OCI-LY3 (cell line): Measurements from ENCODE around the gene STX19.

Source experiments
- EZH2phosphoT487 ChIP-seq: fragments of 200-600 bp; shearing (Covaris generic); IDR thresholded peaks from 2 replicates; pipeline ENCODE4 v1.6.1; 2018; ENCODE audit warnings: antibody characterized with exemption, mixed run types, low read depth
- TF ChIP-seq, protein P1 (sequence below): fragments of 200-600, 300-600 bp; sonication (generic); IDR thresholded peaks from 2 replicates; pipeline ENCODE4 v1.5.1; 2014; ENCODE audit warnings: antibody characterized with exemption, low read length, low read depth

DNA sequence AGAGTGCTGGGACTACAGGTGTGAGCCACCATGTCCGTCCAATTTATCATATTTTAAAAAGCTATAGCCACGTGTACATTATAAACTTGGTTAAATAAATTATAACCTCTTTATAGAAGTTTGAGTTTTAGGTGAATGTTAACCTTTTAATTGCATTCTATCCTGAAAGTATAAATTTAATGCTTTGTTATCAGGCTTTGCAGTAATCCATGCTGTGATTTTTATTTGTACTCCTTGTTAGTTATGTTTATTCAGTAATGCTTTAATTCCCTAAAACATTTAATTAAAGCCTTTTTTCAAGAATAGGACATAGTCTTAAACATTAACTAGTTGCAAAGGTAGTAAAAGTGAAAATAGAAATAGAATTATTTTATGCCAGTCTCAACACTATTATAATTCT, 36.8 kb downstream of the STX19 start:
- TF ChIP-seq, protein P1, sequence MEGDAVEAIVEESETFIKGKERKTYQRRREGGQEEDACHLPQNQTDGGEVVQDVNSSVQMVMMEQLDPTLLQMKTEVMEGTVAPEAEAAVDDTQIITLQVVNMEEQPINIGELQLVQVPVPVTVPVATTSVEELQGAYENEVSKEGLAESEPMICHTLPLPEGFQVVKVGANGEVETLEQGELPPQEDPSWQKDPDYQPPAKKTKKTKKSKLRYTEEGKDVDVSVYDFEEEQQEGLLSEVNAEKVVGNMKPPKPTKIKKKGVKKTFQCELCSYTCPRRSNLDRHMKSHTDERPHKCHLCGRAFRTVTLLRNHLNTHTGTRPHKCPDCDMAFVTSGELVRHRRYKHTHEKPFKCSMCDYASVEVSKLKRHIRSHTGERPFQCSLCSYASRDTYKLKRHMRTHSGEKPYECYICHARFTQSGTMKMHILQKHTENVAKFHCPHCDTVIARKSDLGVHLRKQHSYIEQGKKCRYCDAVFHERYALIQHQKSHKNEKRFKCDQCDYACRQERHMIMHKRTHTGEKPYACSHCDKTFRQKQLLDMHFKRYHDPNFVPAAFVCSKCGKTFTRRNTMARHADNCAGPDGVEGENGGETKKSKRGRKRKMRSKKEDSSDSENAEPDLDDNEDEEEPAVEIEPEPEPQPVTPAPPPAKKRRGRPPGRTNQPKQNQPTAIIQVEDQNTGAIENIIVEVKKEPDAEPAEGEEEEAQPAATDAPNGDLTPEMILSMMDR: no peak
- TF ChIP-seq EZH2phosphoT487: no peak
